Body of pancreas (tissue), 4 donors: Measurements from ENCODE around the gene ARMH1. TPM values are rescaled to one million over a fixed set of nuclear protein-coding genes. Genes with fewer than 3 reads are reported as not detected.

Source experiments
- ATAC-seq: fragments of 150-250 bp; one replicate; pipeline ENCODE4 v1.9.1; 2016
- DNase-seq, 4 donors: peaks; one replicate each; pipeline ENCODE4 v3.0.0-alpha.2; 2019
- H3K27ac ChIP-seq, 4 donors: fragments of 200-600 bp; sonication (generic); 1 replicate in 3 of 4; 2 replicates in 1 of 4; pipeline versions ENCODE4 v1.5.1 to v1.6.1; 2016 to 2019; ENCODE audit warnings: mild to moderate bottlenecking in 1 of 4, mixed read lengths in 1 of 4, moderate library complexity in 1 of 4
- H3K27me3 ChIP-seq, 2 donors: fragments of 200-600 bp; sonication (generic); one replicate each; pipeline ENCODE4 v1.6.0; 2016; ENCODE audit warnings: mild to moderate bottlenecking in 1 of 2
- H3K36me3 ChIP-seq, 2 donors: fragments of 200-600 bp; sonication (generic); replicated peaks in 1 of 2; 2 replicates each; pipeline ENCODE4 v1.5.1; 2016; ENCODE audit warnings: low read depth in 2 of 2; ENCODE audit not compliant: insufficient read depth in 1 of 2
- H3K4me1 ChIP-seq: fragments of 200-600 bp; sonication (generic); one replicate; pipeline ENCODE4 v1.6.0; 2016
- H3K4me3 ChIP-seq, 2 donors: fragments of 200-600 bp; sonication (generic); 1 replicate in 1 of 2; 2 replicates in 1 of 2; pipeline ENCODE4 v1.5.1; 2016 to 2019
- H3K9me3 ChIP-seq, 3 donors: fragments of 200-600 bp; sonication (generic); 1 replicate in 2 of 3; 2 replicates in 1 of 3; pipeline ENCODE4 v1.5.1; 2016
- CTCF ChIP-seq, 7 experiments: fragments of 450-650 bp in 4 of 7; fragments of 200-600 bp in 3 of 7; sonication (generic) in 3 of 7; IDR thresholded peaks; one replicate each; pipeline ENCODE4 v1.5.1; 2016 to 2019; ENCODE audit warnings: antibody characterized with exemption in 7 of 7
- POLR2A ChIP-seq, 3 donors: fragments of 450-650 bp; IDR thresholded peaks; one replicate each; pipeline ENCODE4 v1.6.1; 2016; ENCODE audit warnings: antibody characterized with exemption in 3 of 3, mild to moderate bottlenecking in 2 of 3
- WGBS, 2 donors: methylation state at CpG; one replicate each; pipeline ENCODE4 v1.1.5; 2017; 5-methylcytosine and 5-hydroxymethylcytosine counted together
- intact Hi-C: fragments of 100-400 bp; cut with DNase I; formaldehyde crosslinking; loops from one replicate; pipeline ENCODE4 v1.15.1; 2023
- total RNA-seq, 2 donors: library from RNA; depleted of rRNA; stranded (reverse); fragments of >200 nt; gene quantifications; one replicate each; pipeline ENCODE4 v1.1.0, GENCODE V29; 2016

ARMH1 gene
- total RNA-seq, 2 donors from 2014 or later: 1.0 TPM; not detected in 1

- intact Hi-C loops: no loop called here
- ATAC-seq (no peak), DNase-seq (no peak)
- WGBS, 2 donors: 90 to 91% methylated on average over 5 of the region's 5 CpGs
- H3K4me1 ChIP-seq: peaks cover 27% of the 10 kb centered on the region
- no peak overlapping the region for H3K4me3 ChIP-seq
- TF ChIP-seq CTCF (IDR thresholded peaks at IDR 0.05) (no peak), POLR2A (IDR thresholded peaks at IDR 0.05) (no peak)
- no peak overlapping the region for H3K27ac ChIP-seq
- no peaks in the 10 kb centered on the region for H3K27me3 ChIP-seq
- H3K36me3 ChIP-seq: no peaks in the 10 kb centered on the region
- no peaks in the 10 kb centered on the region for H3K9me3 ChIP-seq
Measured at GRCh38 chr1:44679468-44679867, 5.0 kb downstream of the ARMH1 start.

- H3K27me3 ChIP-seq: no peaks in the 10 kb centered on the region
- H3K27ac ChIP-seq: no peak overlapping the region
- ATAC-seq: no peak
- no peaks in the 10 kb centered on the region for H3K9me3 ChIP-seq
- H3K4me1 ChIP-seq: peaks cover 4% of the 10 kb centered on the region
- H3K36me3 ChIP-seq: no peaks in the 10 kb centered on the region
- intact Hi-C loops: no loop called here
- TF ChIP-seq POLR2A (IDR thresholded peaks at IDR 0.05) (no peak), CTCF (IDR thresholded peaks at IDR 0.05) (no peak)
- H3K4me3 ChIP-seq: no peak overlapping the region
- no peak for DNase-seq
- WGBS, 2 donors: 71 to 73% methylated on average over 14 of the region's 14 CpGs
Measured at GRCh38 chr1:44681905-44682882, 7.7 kb downstream of the ARMH1 start.

GRCh38 chr1:44682883-44683265 is 8.4 kb downstream of the ARMH1 start:
- H3K4me1 ChIP-seq: no peaks in the 10 kb centered on the region
- H3K36me3 ChIP-seq: no peaks in the 10 kb centered on the region
- no peaks in the 10 kb centered on the region for H3K27me3 ChIP-seq
- WGBS, 2 donors: 83 to 100% methylated on average over 3 of the region's 3 CpGs
- no peak for DNase-seq
- H3K4me3 ChIP-seq: no peak overlapping the region
- intact Hi-C loops: no loop called here
- ATAC-seq: no peak
- no peak for TF ChIP-seq POLR2A (IDR thresholded peaks at IDR 0.05)
- TF ChIP-seq CTCF (IDR thresholded peaks at IDR 0.05): no peak
- no peak overlapping the region for H3K27ac ChIP-seq
- H3K9me3 ChIP-seq: no peaks in the 10 kb centered on the region

- intact Hi-C loops: no loop called here
- no peaks in the 10 kb centered on the region for H3K36me3 ChIP-seq
- H3K4me1 ChIP-seq: no peaks in the 10 kb centered on the region
- ATAC-seq (no peak), DNase-seq (no peak)
- TF ChIP-seq POLR2A (IDR thresholded peaks at IDR 0.05) (no peak), CTCF (IDR thresholded peaks at IDR 0.05) (no peak)
- H3K27ac ChIP-seq: no peak overlapping the region
- no peaks in the 10 kb centered on the region for H3K9me3 ChIP-seq
- H3K4me3 ChIP-seq: no peak overlapping the region
- 86 to 90% methylated on average over 1 of the region's 1 CpG for WGBS, 2 donors
- no peaks in the 10 kb centered on the region for H3K27me3 ChIP-seq
Measured at GRCh38 chr1:44684525-44684924, 10.0 kb downstream of the ARMH1 start.

- no peaks in the 10 kb centered on the region for H3K9me3 ChIP-seq
- WGBS, 2 donors: 86 to 87% methylated on average over 4 of the region's 4 CpGs
- no peaks in the 10 kb centered on the region for H3K4me1 ChIP-seq
- TF ChIP-seq CTCF (IDR thresholded peaks at IDR 0.05): no peak
- TF ChIP-seq POLR2A (IDR thresholded peaks at IDR 0.05): no peak
- no peaks in the 10 kb centered on the region for H3K36me3 ChIP-seq
- H3K27ac ChIP-seq: no peak overlapping the region
- ATAC-seq (no peak), DNase-seq (no peak)
- no peaks in the 10 kb centered on the region for H3K27me3 ChIP-seq
- no peak overlapping the region for H3K4me3 ChIP-seq
- intact Hi-C loops: no loop called here
Measured at GRCh38 chr1:44685218-44685617, 10.7 kb downstream of the ARMH1 start.
